HUES48 (cell line): ENCODE results near the gene PLEKHA1.

ENCODE experiments used
- H3K27ac ChIP-seq: one replicate; pipeline ENCODE4 v1.7.0; 2013; ENCODE audit warnings: low read depth, low read length, inconsistent platforms
- H3K27me3 ChIP-seq: 2 replicates; pipeline ENCODE4 v1.6.1; 2013; ENCODE audit warnings: mild to moderate bottlenecking, low read length; ENCODE audit not compliant: control insufficient read depth, insufficient read depth
- H3K36me3 ChIP-seq: 2 replicates; pipeline ENCODE4 v1.6.1; 2013; ENCODE audit warnings: low read length; ENCODE audit not compliant: control insufficient read depth, insufficient read depth
- H3K4me1 ChIP-seq: 2 replicates; pipeline ENCODE4 v1.6.1; 2013; ENCODE audit warnings: mild to moderate bottlenecking, low read length; ENCODE audit not compliant: control insufficient read depth, insufficient read depth
- H3K4me3 ChIP-seq: 2 replicates; pipeline ENCODE4 v1.5.1; 2013; ENCODE audit warnings: mild to moderate bottlenecking, low read depth, low read length
- H3K9ac ChIP-seq: 2 replicates; pipeline ENCODE4 v1.6.1; 2013; ENCODE audit warnings: mild to moderate bottlenecking, low read depth, low read length, moderate library complexity
- H3K9me3 ChIP-seq: 2 replicates; pipeline ENCODE4 v1.6.1; 2013; ENCODE audit warnings: low read length; ENCODE audit not compliant: control insufficient read depth, insufficient read depth

The PLEKHA1 gene

GRCh38 chr10:122374237-122374858 is at the start of gene PLEKHA1:
Gene PLEKHA1 (plus strand): TSS chr10:122374708. CDS start chr10:122393201, 18,493 bp downstream.
- peaks cover 11% of the 10 kb centered on the region for H3K27me3 ChIP-seq
- H3K27ac ChIP-seq: peak within 1 kb of the TSS; percentile 71

GRCh38 chr10:122325235-122325634 is 49.3 kb upstream of the PLEKHA1 start:
- H3K4me1 ChIP-seq: peaks cover 8% of the 10 kb centered on the region; the same call in 1 of the 2 replicates
- no peak overlapping the region for H3K4me3 ChIP-seq
- H3K9me3 ChIP-seq: no peaks in the 10 kb centered on the region
- H3K27me3 ChIP-seq: no peaks in the 10 kb centered on the region
- H3K36me3 ChIP-seq: no peaks in the 10 kb centered on the region
- no peak overlapping the region for H3K27ac ChIP-seq
- H3K9ac ChIP-seq: no peak overlapping the region

More at GRCh38 chr10:122374237-122374858, at the start of gene PLEKHA1:
- Histone ChIP-seq H3K9ac (peak within 1 kb of the TSS; percentile 64), H3K4me1 (peaks cover 23% of the 10 kb centered on the region), H3K4me3 (peak within 1 kb of the TSS; percentile 79), H3K36me3 (0 out of 2 replicates have a peak, but pooled peaks cover 6% of the 10 kb centered on the region), H3K9me3 (no peaks in the 10 kb centered on the region)

GRCh38 chr10:122326385-122326784 is 48.1 kb upstream of the PLEKHA1 start:
- Histone ChIP-seq H3K27me3 (no peaks in the 10 kb centered on the region; the same call in 1 of the 2 replicates), H3K4me1 (peaks cover 8% of the 10 kb centered on the region; the same call in 1 of the 2 replicates), H3K27ac (no peak overlapping the region), H3K9me3 (no peaks in the 10 kb centered on the region), H3K4me3 (no peak overlapping the region), H3K9ac (no peak overlapping the region), H3K36me3 (no peaks in the 10 kb centered on the region)

- Histone ChIP-seq H3K27ac (no peak overlapping the region), H3K4me3 (no peak overlapping the region), H3K4me1 (peaks cover 8% of the 10 kb centered on the region; the same call in 1 of the 2 replicates), H3K27me3 (no peaks in the 10 kb centered on the region; the same call in 1 of the 2 replicates), H3K36me3 (no peaks in the 10 kb centered on the region), H3K9ac (no peak overlapping the region), H3K9me3 (no peaks in the 10 kb centered on the region)
Measured at GRCh38 chr10:122326806-122327205, 47.7 kb upstream of the PLEKHA1 start.

- Histone ChIP-seq H3K9me3 (no peaks in the 10 kb centered on the region), H3K4me1 (peaks cover 8% of the 10 kb centered on the region; the same call in 1 of the 2 replicates), H3K27ac (no peak overlapping the region), H3K27me3 (no peaks in the 10 kb centered on the region; the same call in 1 of the 2 replicates), H3K4me3 (no peak overlapping the region), H3K9ac (no peak overlapping the region), H3K36me3 (no peaks in the 10 kb centered on the region)
Measured at GRCh38 chr10:122327237-122328206, 47.0 kb upstream of the PLEKHA1 start.

- peaks cover 8% of the 10 kb centered on the region; the same call in 1 of the 2 replicates for H3K4me1 ChIP-seq
- no peaks in the 10 kb centered on the region for H3K9me3 ChIP-seq
- no peak overlapping the region for H3K4me3 ChIP-seq
- H3K27ac ChIP-seq: no peak overlapping the region
- no peaks in the 10 kb centered on the region for H3K36me3 ChIP-seq
- no peak overlapping the region for H3K9ac ChIP-seq
- no peaks in the 10 kb centered on the region; the same call in 1 of the 2 replicates for H3K27me3 ChIP-seq
Measured at GRCh38 chr10:122328676-122329075, 45.8 kb upstream of the PLEKHA1 start.

GRCh38 chr10:122329416-122329815 is 45.1 kb upstream of the PLEKHA1 start:
- no peak overlapping the region for H3K9ac ChIP-seq
- H3K4me3 ChIP-seq: no peak overlapping the region
- peaks cover 8% of the 10 kb centered on the region; the same call in 1 of the 2 replicates for H3K4me1 ChIP-seq
- H3K9me3 ChIP-seq: no peaks in the 10 kb centered on the region
- no peaks in the 10 kb centered on the region for H3K36me3 ChIP-seq
- no peaks in the 10 kb centered on the region; the same call in 1 of the 2 replicates for H3K27me3 ChIP-seq
- no peak overlapping the region for H3K27ac ChIP-seq

- H3K4me1 ChIP-seq: peaks cover 8% of the 10 kb centered on the region; the same call in 1 of the 2 replicates
- H3K4me3 ChIP-seq: no peak overlapping the region
- no peaks in the 10 kb centered on the region for H3K36me3 ChIP-seq
- H3K9me3 ChIP-seq: no peaks in the 10 kb centered on the region
- no peak overlapping the region for H3K9ac ChIP-seq
- no peak overlapping the region for H3K27ac ChIP-seq
- no peaks in the 10 kb centered on the region; the same call in 1 of the 2 replicates for H3K27me3 ChIP-seq
Measured at GRCh38 chr10:122331100-122331499, 43.4 kb upstream of the PLEKHA1 start.

- Histone ChIP-seq H3K4me3 (no peak overlapping the region), H3K36me3 (no peaks in the 10 kb centered on the region), H3K27ac (no peak overlapping the region), H3K9ac (no peak overlapping the region), H3K9me3 (no peaks in the 10 kb centered on the region), H3K4me1 (peaks cover 8% of the 10 kb centered on the region; the same call in 1 of the 2 replicates), H3K27me3 (no peaks in the 10 kb centered on the region; the same call in 1 of the 2 replicates)
Measured at GRCh38 chr10:122331615-122332446, 42.7 kb upstream of the PLEKHA1 start.

GRCh38 chr10:122333037-122333436 is 41.5 kb upstream of the PLEKHA1 start:
- H3K4me3 ChIP-seq: no peak overlapping the region
- H3K36me3 ChIP-seq: no peaks in the 10 kb centered on the region
- H3K9ac ChIP-seq: no peak overlapping the region
- H3K4me1 ChIP-seq: peaks cover 8% of the 10 kb centered on the region; the same call in 1 of the 2 replicates
- H3K27me3 ChIP-seq: no peaks in the 10 kb centered on the region; the same call in 1 of the 2 replicates
- no peaks in the 10 kb centered on the region for H3K9me3 ChIP-seq
- H3K27ac ChIP-seq: no peak overlapping the region
